Gastroesophageal sphincter (tissue), 3 donors: ENCODE data around the gene ANKRD55.

Experiments
- CTCF ChIP-seq, 4 experiments: fragments of 200-600 bp in 2 of 4; fragments of 450-650 bp in 2 of 4; sonication (generic) in 1 of 4; IDR thresholded peaks; one replicate each; pipeline ENCODE4 v1.5.1; 2017 to 2019; ENCODE audit warnings: antibody characterized with exemption in 4 of 4, mild to moderate bottlenecking in 2 of 4, moderate library complexity in 2 of 4
- EP300 ChIP-seq: sonication (generic); formaldehyde crosslinking; IDR thresholded peaks from one replicate; pipeline ENCODE4 v1.6.1; 2017; ENCODE audit warnings: antibody characterized with exemption, mild to moderate bottlenecking
- POLR2A ChIP-seq, 2 donors: fragments of 450-650 bp; IDR thresholded peaks; one replicate each; pipeline ENCODE4 v1.6.1; 2017; ENCODE audit warnings: antibody characterized with exemption in 2 of 2, mild to moderate bottlenecking in 2 of 2, moderate library complexity in 1 of 2
- POLR2AphosphoS5 ChIP-seq: sonication (generic); formaldehyde crosslinking; IDR thresholded peaks from one replicate; pipeline ENCODE4 v1.6.1; 2017; ENCODE audit warnings: antibody characterized with exemption

DNA sequence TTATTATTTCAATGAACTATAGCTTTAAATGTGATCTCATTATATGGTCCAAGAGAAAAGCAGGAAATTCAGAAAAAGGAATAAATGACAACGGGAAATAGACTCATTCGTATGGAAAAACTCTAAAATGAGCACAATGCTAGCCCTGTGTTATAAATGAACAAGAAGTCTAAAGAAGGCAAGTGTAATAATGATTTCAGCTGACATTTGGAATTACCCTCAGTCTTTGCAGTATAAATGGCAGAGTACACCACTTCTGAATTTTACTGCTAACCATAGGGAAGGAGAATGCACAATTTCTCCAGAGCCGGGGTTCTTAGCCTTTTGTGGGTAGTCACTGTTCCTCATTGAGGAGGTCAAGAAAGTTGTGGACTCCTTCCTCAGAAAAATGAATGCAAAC, 93.1 kb downstream of the ANKRD55 start:
- TF ChIP-seq CTCF (IDR thresholded peaks at IDR 0.05) (no peak), EP300 (no peak), POLR2A (IDR thresholded peaks at IDR 0.05) (no peak), POLR2AphosphoS5 (no peak)
